ENCODE results near the gene SKI.

The SKI gene

DNA sequence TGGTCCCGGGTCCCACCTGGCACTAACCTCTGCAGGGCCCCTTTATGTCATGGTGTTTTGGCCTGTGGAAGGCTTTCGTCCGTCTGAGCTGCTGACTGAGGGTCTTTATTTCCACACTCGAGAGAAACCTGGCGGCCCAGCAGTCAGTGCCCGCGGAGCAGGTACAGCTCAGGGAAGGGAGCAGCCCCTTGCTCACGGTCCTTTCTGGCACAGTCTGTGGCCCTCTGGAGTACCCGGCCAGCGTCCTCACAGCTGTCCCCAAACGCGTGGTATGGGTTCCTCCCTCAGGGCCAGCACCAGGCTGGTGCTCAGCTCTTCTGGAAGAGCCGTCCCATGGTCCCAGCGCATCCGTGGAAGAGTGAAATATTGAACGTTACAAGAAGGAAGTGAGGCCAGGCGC lies 24.3 kb downstream of the SKI start:
- no peaks in the 10 kb centered on the region for H4K20me1 ChIP-seq (ENCODE audit: insufficient read depth, low read length)
- no peak for TF ChIP-seq CTCF (IDR thresholded peaks at IDR 0.05; ENCODE audit: low read length)
- no peak for TF ChIP-seq EZH2 (IDR thresholded peaks at IDR 0.05; ENCODE audit: borderline replicate concordance, low read length)
- no peak overlapping the region for H3K4me2 ChIP-seq (ENCODE audit: low read length)
- no peak overlapping the region for H2AFZ ChIP-seq (ENCODE audit: low read length)
- H3K9me3 ChIP-seq (ENCODE audit: low read length) = no peaks in the 10 kb centered on the region
- no peaks in the 10 kb centered on the region for H3K27me3 ChIP-seq (ENCODE audit: insufficient read depth, low read length)
- H3K4me1 ChIP-seq (ENCODE audit: insufficient read depth, low read length, severe bottlenecking) = no peaks in the 10 kb centered on the region
- no peak overlapping the region for H3K4me3 ChIP-seq (ENCODE audit: low read depth, low read length, poor library complexity, severe bottlenecking)
- H3F3A ChIP-seq (ENCODE audit: insufficient read depth, low read length) = 0 out of 2 replicates have a peak, but pooled peaks cover 4% of the 10 kb centered on the region
- H3K9ac ChIP-seq (ENCODE audit: low read length) = no peak overlapping the region
- H3K79me2 ChIP-seq (ENCODE audit: insufficient read depth, low read length) = no peaks in the 10 kb centered on the region
- H3K27ac ChIP-seq (ENCODE audit: low read depth, low read length, poor library complexity, severe bottlenecking) = no peak overlapping the region
- H3K36me3 ChIP-seq (ENCODE audit: insufficient read depth, low read length) = no peaks in the 10 kb centered on the region
- H3K9me2 ChIP-seq (ENCODE audit: low read depth, low read length) = no peaks in the 10 kb centered on the region

DNA sequence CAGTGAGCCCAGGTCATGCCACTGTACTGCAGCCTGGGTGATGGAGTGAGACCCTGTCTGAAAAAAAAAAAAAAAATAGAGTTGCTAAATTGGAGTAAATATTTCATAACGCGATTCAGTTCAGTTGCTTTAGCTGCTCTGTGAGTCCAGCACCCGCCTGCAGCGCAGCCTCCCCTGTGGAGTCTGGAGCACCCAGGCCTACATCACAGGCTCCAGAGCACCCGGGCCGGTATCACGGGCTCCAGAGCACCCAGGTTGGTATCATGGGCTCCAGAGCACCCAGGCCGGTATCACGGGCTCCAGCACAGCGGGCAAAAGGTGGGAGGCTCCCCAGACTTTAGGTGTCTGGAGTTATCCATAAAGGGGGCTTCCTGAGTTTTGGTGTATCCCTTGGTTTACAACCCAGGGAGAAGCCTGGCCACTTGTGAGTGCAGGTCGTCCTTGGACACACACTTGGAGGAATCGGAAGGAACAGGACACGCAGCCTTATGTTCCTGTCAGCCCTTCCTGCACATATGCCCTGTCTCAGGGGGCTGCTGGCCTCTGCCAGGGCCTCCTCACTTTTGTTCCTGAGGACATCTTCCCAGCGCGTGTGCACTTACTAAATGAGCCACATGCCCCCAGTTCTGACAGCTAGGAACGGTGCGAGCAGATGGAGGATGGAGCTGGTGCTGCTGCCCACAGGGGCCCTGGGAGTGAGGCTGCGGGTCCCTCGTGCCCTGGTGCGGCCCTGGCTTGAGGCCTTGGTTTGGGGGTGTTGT lies 25.1 kb downstream of the SKI start:
- H3K27ac ChIP-seq (ENCODE audit: low read depth, low read length, poor library complexity, severe bottlenecking) = no peak overlapping the region
- no peaks in the 10 kb centered on the region for H3K9me3 ChIP-seq (ENCODE audit: low read length)
- H2AFZ ChIP-seq (ENCODE audit: low read length) = no peak overlapping the region
- no peaks in the 10 kb centered on the region for H3K4me1 ChIP-seq (ENCODE audit: insufficient read depth, low read length, severe bottlenecking)
- H3K9me2 ChIP-seq (ENCODE audit: low read depth, low read length) = no peaks in the 10 kb centered on the region
- H3F3A ChIP-seq (ENCODE audit: insufficient read depth, low read length) = 0 out of 2 replicates have a peak, but pooled peaks cover 4% of the 10 kb centered on the region
- no peaks in the 10 kb centered on the region for H3K36me3 ChIP-seq (ENCODE audit: insufficient read depth, low read length)
- no peak overlapping the region for H3K9ac ChIP-seq (ENCODE audit: low read length)
- no peaks in the 10 kb centered on the region for H3K27me3 ChIP-seq (ENCODE audit: insufficient read depth, low read length)
- no peaks in the 10 kb centered on the region for H3K79me2 ChIP-seq (ENCODE audit: insufficient read depth, low read length)
- H3K4me2 ChIP-seq (ENCODE audit: low read length) = no peak overlapping the region
- TF ChIP-seq CTCF (IDR thresholded peaks at IDR 0.05; ENCODE audit: low read length) (no peak), EZH2 (IDR thresholded peaks at IDR 0.05; ENCODE audit: borderline replicate concordance, low read length) (no peak)
- H4K20me1 ChIP-seq (ENCODE audit: insufficient read depth, low read length) = no peaks in the 10 kb centered on the region
- no peak overlapping the region for H3K4me3 ChIP-seq (ENCODE audit: low read depth, low read length, poor library complexity, severe bottlenecking)

- no peaks in the 10 kb centered on the region for H3K9me2 ChIP-seq (ENCODE audit: low read depth, low read length)
- no peaks in the 10 kb centered on the region for H3K27me3 ChIP-seq (ENCODE audit: insufficient read depth, low read length)
- no peaks in the 10 kb centered on the region for H3K79me2 ChIP-seq (ENCODE audit: insufficient read depth, low read length)
- 0 out of 2 replicates have a peak, but pooled peaks cover 4% of the 10 kb centered on the region for H3F3A ChIP-seq (ENCODE audit: insufficient read depth, low read length)
- TF ChIP-seq CTCF (IDR thresholded peaks at IDR 0.05; ENCODE audit: low read length) (no peak), EZH2 (IDR thresholded peaks at IDR 0.05; ENCODE audit: borderline replicate concordance, low read length) (no peak)
- H2AFZ ChIP-seq (ENCODE audit: low read length) = no peak overlapping the region
- H3K27ac ChIP-seq (ENCODE audit: low read depth, low read length, poor library complexity, severe bottlenecking) = no peak overlapping the region
- no peak overlapping the region for H3K9ac ChIP-seq (ENCODE audit: low read length)
- no peak overlapping the region for H3K4me2 ChIP-seq (ENCODE audit: low read length)
- H3K4me1 ChIP-seq (ENCODE audit: insufficient read depth, low read length, severe bottlenecking) = no peaks in the 10 kb centered on the region
- H3K36me3 ChIP-seq (ENCODE audit: insufficient read depth, low read length) = no peaks in the 10 kb centered on the region
- H3K9me3 ChIP-seq (ENCODE audit: low read length) = no peaks in the 10 kb centered on the region
- no peaks in the 10 kb centered on the region for H4K20me1 ChIP-seq (ENCODE audit: insufficient read depth, low read length)
- H3K4me3 ChIP-seq (ENCODE audit: low read depth, low read length, poor library complexity, severe bottlenecking) = no peak overlapping the region
These were observed 25.8 kb downstream of the SKI start for GRCh38 chr1:2253797-2254480.

Measured in OCI-LY1 (cell line).